ENCODE results near the gene APLP2. TPM values are rescaled to one million over a fixed set of nuclear protein-coding genes. Genes with fewer than 3 reads are reported as not detected.
"Not testable (repeated sequence)": the region's sequence is repeated elsewhere in the genome, so short reads cannot be mapped to it uniquely, and the experiment has no call there.

APLP2 gene
- total and polyA plus RNA-seq, 2 of the 13 experiments (the other 11 are each of a cell fraction or from before 2014, with no cell fraction given), result 315 to 594 TPM

DNA sequence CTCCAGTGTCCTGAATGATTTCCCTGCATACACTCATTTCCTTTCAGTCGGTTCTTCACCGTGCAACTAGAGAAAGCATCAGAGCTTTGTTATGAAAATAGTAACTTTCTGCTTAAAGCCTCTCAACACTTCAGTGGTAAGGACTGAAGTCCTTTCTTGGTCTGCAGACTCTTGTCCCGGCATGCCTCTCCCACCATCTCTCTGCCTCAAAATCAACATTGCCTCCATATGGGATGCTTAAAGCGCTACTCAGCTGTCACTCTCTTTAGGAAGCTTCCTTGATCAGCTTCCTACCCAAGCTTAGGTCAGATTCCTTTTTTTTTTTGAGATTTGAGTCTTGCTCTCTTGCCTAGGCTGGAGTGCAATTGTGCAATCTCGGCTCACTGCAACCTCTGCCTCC lies 36.7 kb downstream of the APLP2 start:
- no peak overlapping the region for H2AFZ ChIP-seq (ENCODE audit: low read length)
- H4K20me1 ChIP-seq (ENCODE audit: insufficient read depth, low read length), result peaks cover 5% of the 10 kb centered on the region
- H3K4me1 ChIP-seq (ENCODE audit: insufficient read depth, low read length), result peaks cover 24% of the 10 kb centered on the region
- intact Hi-C loops (cut with micrococcal nuclease; ENCODE audit: unreplicated experiment) (no loop called here), in situ Hi-C loops (cut with HindIII; ENCODE audit: extremely low pct_ligation_motif_present, low pct_unique_long_range_greater_than_20kb) (no loop called here)
- FAIRE-seq (no peak), DNase-seq (ENCODE audit: low spot score) (no peak), ATAC-seq (no peak)
- CTCF ChIA-PET (ENCODE audit: low intra/inter-chr PET ratio, low total read pairs), result no interaction called here
- no peak overlapping the region for H3K9ac ChIP-seq (ENCODE audit: insufficient read depth, low read depth, low read length)
- POLR2A ChIA-PET, result no interaction called here
- peaks cover 6 to 22% of the 10 kb centered on the region in 2 experiments for H3K36me3 ChIP-seq (replicated peaks in 1 of 2; ENCODE audit: control insufficient read depth in 1 of 2, insufficient read depth in 2 of 2, low read length in 2 of 2)
- H3K4me3 ChIP-seq (replicated peaks in 1 of 3; ENCODE audit: insufficient read depth in 1 of 3, low read depth in 2 of 3, low read length in 3 of 3), result no peak overlapping the region
- TF ChIP-seq, protein P1, sequence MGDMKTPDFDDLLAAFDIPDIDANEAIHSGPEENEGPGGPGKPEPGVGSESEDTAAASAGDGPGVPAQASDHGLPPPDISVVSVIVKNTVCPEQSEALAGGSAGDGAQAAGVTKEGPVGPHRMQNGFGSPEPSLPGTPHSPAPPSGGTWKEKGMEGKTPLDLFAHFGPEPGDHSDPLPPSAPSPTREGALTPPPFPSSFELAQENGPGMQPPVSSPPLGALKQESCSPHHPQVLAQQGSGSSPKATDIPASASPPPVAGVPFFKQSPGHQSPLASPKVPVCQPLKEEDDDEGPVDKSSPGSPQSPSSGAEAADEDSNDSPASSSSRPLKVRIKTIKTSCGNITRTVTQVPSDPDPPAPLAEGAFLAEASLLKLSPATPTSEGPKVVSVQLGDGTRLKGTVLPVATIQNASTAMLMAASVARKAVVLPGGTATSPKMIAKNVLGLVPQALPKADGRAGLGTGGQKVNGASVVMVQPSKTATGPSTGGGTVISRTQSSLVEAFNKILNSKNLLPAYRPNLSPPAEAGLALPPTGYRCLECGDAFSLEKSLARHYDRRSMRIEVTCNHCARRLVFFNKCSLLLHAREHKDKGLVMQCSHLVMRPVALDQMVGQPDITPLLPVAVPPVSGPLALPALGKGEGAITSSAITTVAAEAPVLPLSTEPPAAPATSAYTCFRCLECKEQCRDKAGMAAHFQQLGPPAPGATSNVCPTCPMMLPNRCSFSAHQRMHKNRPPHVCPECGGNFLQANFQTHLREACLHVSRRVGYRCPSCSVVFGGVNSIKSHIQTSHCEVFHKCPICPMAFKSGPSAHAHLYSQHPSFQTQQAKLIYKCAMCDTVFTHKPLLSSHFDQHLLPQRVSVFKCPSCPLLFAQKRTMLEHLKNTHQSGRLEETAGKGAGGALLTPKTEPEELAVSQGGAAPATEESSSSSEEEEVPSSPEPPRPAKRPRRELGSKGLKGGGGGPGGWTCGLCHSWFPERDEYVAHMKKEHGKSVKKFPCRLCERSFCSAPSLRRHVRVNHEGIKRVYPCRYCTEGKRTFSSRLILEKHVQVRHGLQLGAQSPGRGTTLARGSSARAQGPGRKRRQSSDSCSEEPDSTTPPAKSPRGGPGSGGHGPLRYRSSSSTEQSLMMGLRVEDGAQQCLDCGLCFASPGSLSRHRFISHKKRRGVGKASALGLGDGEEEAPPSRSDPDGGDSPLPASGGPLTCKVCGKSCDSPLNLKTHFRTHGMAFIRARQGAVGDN (CRISPR knock-in tag; IDR thresholded peaks at IDR 0.05), result no peak
- no peak for TF ChIP-seq NFE2L2 (IDR thresholded peaks at IDR 0.05; ENCODE audit: low read length)
- TF ChIP-seq RXRB (CRISPR knock-in tag; IDR thresholded peaks at IDR 0.05; ENCODE audit: borderline replicate concordance), result no peak
- no peak for TF ChIP-seq ZSCAN20 (CRISPR knock-in tag; IDR thresholded peaks at IDR 0.05; ENCODE audit: borderline replicate concordance)
- no peak for TF ChIP-seq ZFP36L2 (CRISPR knock-in tag; IDR thresholded peaks at IDR 0.05)
- no peak for TF ChIP-seq ZNF781 (CRISPR knock-in tag; IDR thresholded peaks at IDR 0.05; ENCODE audit: borderline replicate concordance, not compliant biosample characterization)
- no peak for TF ChIP-seq FOXO1 (CRISPR knock-in tag; IDR thresholded peaks at IDR 0.05)
- no peak for TF ChIP-seq TCF7L2 (IDR thresholded peaks at IDR 0.05; ENCODE audit: low read depth, low read length)
- no peak for TF ChIP-seq MAFK (conservative IDR thresholded peaks at IDR 0.05 in 1 of 2, IDR thresholded peaks at IDR 0.05 in 1 of 2; ENCODE audit: low read length in 2 of 2)
- no peak for TF ChIP-seq MLLT10 (CRISPR knock-in tag; IDR thresholded peaks at IDR 0.05)
- TF ChIP-seq ETV5 (CRISPR knock-in tag; IDR thresholded peaks at IDR 0.05; ENCODE audit: borderline replicate concordance), result no peak
- no peak for TF ChIP-seq ZNF101 (CRISPR knock-in tag; IDR thresholded peaks at IDR 0.05; ENCODE audit: borderline replicate concordance, low read depth)
- no peak for TF ChIP-seq JUND (CRISPR knock-in tag; IDR thresholded peaks at IDR 0.05)
- no peak for TF ChIP-seq ZNF468 (CRISPR knock-in tag; IDR thresholded peaks at IDR 0.05)
- TF ChIP-seq KDM4B (CRISPR knock-in tag; IDR thresholded peaks at IDR 0.05), result no peak
- no peak for TF ChIP-seq ZNF331 (CRISPR knock-in tag; IDR thresholded peaks at IDR 0.05)
- TF ChIP-seq AGO2 (optimal IDR thresholded peaks at IDR 0.05; ENCODE audit: low read depth, low read length), result no peak
- TF ChIP-seq ZNF230 (CRISPR knock-in tag; IDR thresholded peaks at IDR 0.05), result no peak
- H3K4me2 ChIP-seq (ENCODE audit: low read depth, low read length), result no peak overlapping the region
- WGBS (ENCODE audit: low lambda C conversion rate), result over 99% methylated on average over 5 of the region's 5 CpGs
- H3K9me3 ChIP-seq (ENCODE audit: low read length), result no peaks in the 10 kb centered on the region
- no TSS peak for BruUV-seq (replicated peaks)
- peaks cover 73% of the 10 kb centered on the region for H3K79me2 ChIP-seq (ENCODE audit: insufficient read depth, low read length)
- no peak overlapping the region for H3K27ac ChIP-seq (ENCODE audit: extremely low read length, insufficient read depth, low read length)
- no peaks in the 10 kb centered on the region for H3K27me3 ChIP-seq (ENCODE audit: control insufficient read depth in 1 of 2, insufficient read depth in 2 of 2, low read length in 2 of 2)

DNA sequence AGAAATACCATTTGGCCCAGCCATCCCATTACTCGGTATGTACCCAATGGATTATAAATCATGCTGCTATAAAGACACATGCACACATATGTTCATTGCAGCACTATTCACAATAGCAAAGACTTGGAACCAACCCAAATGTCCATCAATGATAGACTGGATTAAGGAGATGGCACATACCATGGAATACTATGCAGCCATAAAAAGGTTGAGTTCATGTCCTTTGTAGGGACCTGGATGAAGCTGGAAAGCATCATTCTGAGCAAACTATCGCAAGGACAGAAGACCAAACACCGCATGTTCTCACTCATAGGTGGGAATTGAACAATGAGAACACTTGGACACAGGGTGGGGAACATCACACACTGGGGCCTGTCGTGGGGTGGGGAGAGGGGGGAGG lies 39.0 kb downstream of the APLP2 start:
- H3K4me3 ChIP-seq (replicated peaks in 1 of 3; ENCODE audit: insufficient read depth in 1 of 3, low read depth in 2 of 3, low read length in 3 of 3); in situ Hi-C loops (cut with HindIII; ENCODE audit: extremely low pct_ligation_motif_present, low pct_unique_long_range_greater_than_20kb); H3K4me2 ChIP-seq (ENCODE audit: low read depth, low read length); BruUV-seq (replicated peaks); H2AFZ ChIP-seq (ENCODE audit: low read length); ATAC-seq; H3K9ac ChIP-seq (ENCODE audit: insufficient read depth, low read depth, low read length); H3K4me1 ChIP-seq (ENCODE audit: insufficient read depth, low read length); FAIRE-seq; H3K27me3 ChIP-seq (ENCODE audit: control insufficient read depth in 1 of 2, insufficient read depth in 2 of 2, low read length in 2 of 2); H4K20me1 ChIP-seq (ENCODE audit: insufficient read depth, low read length); DNase-seq (ENCODE audit: low spot score); CTCF ChIA-PET (ENCODE audit: low intra/inter-chr PET ratio, low total read pairs); POLR2A ChIA-PET; H3K9me3 ChIP-seq (ENCODE audit: low read length); H3K27ac ChIP-seq (ENCODE audit: extremely low read length, insufficient read depth, low read length); intact Hi-C loops (cut with micrococcal nuclease; ENCODE audit: unreplicated experiment): not testable (repeated sequence)
- 98% methylated on average over 4 of the region's 4 CpGs for WGBS (ENCODE audit: low lambda C conversion rate)
- Histone ChIP-seq H3K79me2 (ENCODE audit: insufficient read depth, low read length) (peaks cover 54% of the 10 kb centered on the region), H3K36me3 (replicated peaks in 1 of 2; ENCODE audit: control insufficient read depth in 1 of 2, insufficient read depth in 2 of 2, low read length in 2 of 2) (peaks cover 14 to 43% of the 10 kb centered on the region in 2 experiments)

Data from HepG2 (cell line).